Ovary (tissue), 3 donors: ENCODE results near the gene SMAD2.

Experiments used
- POLR2A ChIP-seq: fragments of 450-650 bp; IDR thresholded peaks from one replicate; pipeline ENCODE4 v1.6.1; 2017; ENCODE audit warnings: antibody characterized with exemption, mild to moderate bottlenecking, moderate library complexity
- TF ChIP-seq, protein P1 (sequence below), 3 donors: fragments of 450-650 bp in 2 of 3; fragments of 200-600 bp in 1 of 3; IDR thresholded peaks; one replicate each; pipeline versions ENCODE4 v1.5.1 to v1.8.0; 2016 to 2022; ENCODE audit warnings: antibody characterized with exemption in 3 of 3, mild to moderate bottlenecking in 1 of 3
- donor health status: DM: no; HTN: no; CAD: no.

DNA sequence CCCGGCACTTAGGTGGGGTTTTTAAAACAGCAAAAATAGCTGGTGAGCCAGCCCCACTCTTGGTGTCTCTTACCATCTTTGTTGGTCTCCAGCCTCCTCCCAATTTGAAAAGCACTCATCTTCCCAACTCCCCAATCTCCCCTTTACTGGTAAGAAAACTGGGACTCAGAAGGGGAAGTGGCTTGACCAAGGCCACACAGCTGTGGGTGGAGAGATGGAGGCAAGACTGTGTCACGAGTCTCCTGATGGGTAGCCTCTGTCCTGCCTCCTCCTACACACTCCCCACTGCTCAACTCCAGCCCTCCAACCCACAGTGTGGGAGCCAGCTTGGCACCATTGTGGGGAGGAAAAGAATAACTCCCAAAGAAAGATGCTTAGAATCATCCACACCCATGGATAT lies 140.4 kb downstream of the SMAD2 start:
- TF ChIP-seq, protein P1, sequence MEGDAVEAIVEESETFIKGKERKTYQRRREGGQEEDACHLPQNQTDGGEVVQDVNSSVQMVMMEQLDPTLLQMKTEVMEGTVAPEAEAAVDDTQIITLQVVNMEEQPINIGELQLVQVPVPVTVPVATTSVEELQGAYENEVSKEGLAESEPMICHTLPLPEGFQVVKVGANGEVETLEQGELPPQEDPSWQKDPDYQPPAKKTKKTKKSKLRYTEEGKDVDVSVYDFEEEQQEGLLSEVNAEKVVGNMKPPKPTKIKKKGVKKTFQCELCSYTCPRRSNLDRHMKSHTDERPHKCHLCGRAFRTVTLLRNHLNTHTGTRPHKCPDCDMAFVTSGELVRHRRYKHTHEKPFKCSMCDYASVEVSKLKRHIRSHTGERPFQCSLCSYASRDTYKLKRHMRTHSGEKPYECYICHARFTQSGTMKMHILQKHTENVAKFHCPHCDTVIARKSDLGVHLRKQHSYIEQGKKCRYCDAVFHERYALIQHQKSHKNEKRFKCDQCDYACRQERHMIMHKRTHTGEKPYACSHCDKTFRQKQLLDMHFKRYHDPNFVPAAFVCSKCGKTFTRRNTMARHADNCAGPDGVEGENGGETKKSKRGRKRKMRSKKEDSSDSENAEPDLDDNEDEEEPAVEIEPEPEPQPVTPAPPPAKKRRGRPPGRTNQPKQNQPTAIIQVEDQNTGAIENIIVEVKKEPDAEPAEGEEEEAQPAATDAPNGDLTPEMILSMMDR (IDR thresholded peaks at IDR 0.05), result no peak
- no peak for TF ChIP-seq POLR2A
